GM12873 (cell line): ENCODE data around the gene ARMH3.

ENCODE experiments used
- TF ChIP-seq, protein P1 (sequence below): IDR thresholded peaks from 2 replicates; pipeline ENCODE4 v1.5.1; 2012; ENCODE audit warnings: low read depth, mild to moderate bottlenecking, moderate library complexity, low read length, control low read depth; ENCODE audit not compliant: insufficient read depth; ENCODE audit errors: missing control alignments

Gene ARMH3

DNA sequence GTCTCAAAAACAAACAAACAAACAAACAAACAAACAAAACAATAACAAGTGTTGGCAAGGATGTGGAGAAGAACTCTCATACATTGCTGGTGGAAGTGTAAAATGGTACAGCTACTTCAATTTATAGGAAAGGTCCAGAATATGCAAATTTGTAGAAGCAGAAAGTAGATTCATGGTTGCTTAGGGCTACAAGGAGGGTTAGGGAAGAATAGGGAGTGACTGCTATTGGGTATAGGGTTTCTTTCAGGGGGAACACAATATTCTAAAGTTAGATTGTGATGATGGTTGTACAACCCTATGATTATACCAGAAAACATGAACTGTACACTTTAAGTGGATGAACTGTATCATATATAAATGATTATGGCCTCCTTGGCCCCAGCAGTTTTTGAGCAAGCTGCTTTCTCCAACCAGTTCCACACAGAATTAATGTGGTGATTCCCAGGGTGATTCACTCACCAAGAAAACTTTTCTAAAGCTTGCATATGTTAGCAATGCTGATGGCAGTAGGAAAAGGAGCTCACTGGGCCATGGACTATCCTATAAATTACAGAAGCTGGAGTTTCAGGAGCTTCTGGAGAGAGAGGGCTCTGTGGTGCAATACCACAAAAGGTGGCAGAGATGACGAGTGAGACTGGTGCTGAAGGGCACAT is 159.6 kb downstream of the ARMH3 start:
- TF ChIP-seq, protein P1, sequence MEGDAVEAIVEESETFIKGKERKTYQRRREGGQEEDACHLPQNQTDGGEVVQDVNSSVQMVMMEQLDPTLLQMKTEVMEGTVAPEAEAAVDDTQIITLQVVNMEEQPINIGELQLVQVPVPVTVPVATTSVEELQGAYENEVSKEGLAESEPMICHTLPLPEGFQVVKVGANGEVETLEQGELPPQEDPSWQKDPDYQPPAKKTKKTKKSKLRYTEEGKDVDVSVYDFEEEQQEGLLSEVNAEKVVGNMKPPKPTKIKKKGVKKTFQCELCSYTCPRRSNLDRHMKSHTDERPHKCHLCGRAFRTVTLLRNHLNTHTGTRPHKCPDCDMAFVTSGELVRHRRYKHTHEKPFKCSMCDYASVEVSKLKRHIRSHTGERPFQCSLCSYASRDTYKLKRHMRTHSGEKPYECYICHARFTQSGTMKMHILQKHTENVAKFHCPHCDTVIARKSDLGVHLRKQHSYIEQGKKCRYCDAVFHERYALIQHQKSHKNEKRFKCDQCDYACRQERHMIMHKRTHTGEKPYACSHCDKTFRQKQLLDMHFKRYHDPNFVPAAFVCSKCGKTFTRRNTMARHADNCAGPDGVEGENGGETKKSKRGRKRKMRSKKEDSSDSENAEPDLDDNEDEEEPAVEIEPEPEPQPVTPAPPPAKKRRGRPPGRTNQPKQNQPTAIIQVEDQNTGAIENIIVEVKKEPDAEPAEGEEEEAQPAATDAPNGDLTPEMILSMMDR, result no peak

DNA sequence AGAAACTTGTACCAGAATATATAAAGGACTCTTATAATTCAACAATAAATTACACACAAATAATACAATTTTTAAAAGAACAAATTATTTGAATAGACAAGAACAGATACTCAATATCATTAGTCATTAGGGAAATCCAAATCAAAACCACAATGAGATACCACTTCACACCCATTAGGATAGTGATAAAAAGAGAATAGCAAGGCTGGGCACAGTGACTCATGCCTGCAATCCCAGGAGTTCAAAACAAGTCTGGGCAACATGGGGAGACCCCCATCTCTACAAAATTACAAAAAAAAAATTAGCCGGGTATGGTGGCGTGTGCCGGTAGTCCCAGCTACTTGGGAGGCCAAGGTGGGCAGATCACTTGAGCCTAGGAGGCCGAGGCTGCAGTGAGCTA is 160.2 kb downstream of the ARMH3 start:
- TF ChIP-seq, protein P1, result no peak

DNA sequence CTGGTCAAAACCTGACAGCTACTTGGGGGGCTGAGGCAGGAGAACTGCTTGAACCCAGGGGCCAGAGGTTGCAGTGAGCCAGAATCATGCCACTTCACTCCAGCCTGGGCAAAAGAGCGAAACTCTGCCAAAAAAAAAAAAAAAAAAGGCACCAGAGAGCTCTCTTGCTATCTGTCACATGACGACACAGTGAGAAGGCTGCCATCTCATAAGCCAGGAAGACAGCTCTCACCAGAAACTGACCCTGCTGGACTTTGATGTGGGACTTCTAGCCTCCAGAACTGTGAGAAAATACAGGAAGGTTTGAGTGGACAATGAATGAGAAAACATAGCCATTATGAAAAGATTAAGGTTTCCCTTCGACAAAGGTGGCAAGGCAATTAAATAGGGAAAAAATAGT is 161.2 kb downstream of the ARMH3 start:
- TF ChIP-seq, protein P1, result no peak

DNA sequence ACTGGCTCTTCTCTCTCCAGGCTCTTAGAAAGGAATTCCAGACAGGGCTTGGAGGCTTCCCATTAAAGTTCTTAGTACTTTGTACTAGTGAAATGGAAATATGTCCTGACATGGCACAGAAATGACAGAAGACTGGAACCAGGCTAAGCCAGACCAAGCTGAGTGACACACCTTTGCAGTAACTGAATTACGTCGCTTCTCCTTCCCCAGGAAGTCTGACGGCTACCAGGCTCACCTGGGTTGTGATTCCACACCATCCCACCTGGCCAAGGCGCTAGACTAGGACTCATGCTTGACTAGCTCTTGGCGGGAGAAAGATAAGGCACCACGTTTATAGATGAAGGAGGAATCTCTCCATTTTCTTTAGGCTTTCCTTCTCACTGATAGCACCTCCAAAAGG is 161.7 kb downstream of the ARMH3 start:
- TF ChIP-seq, protein P1, result no peak

DNA sequence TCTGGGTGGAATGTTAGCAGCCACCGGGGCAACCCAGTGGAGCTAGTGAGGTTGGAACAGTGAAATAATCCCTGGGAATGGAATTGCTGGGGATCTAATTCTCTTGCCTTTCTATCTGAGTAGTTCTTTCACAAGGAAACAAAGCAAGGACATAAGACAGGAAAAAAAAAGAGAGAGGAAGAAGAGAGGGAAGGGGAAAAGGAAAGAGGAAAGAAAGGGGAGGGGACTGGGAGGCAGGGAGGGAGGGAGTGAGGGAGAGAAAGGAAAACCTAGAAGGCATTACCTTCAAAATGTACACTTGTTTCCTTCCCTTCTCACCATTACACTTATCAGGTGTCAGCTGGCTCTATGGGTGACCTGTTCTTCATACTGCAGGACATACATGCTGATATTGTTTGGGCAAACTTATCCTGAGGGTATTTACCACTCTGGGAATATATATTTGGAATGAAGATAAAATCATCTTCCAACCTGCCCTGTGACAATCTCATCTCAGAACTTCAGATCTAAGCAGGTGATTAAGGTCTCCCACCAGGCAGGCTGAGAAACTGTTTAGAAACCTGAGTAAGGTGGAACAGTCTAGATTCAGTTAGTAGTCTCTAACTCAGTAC is 162.4 kb downstream of the ARMH3 start:
- TF ChIP-seq, protein P1, result no peak

DNA sequence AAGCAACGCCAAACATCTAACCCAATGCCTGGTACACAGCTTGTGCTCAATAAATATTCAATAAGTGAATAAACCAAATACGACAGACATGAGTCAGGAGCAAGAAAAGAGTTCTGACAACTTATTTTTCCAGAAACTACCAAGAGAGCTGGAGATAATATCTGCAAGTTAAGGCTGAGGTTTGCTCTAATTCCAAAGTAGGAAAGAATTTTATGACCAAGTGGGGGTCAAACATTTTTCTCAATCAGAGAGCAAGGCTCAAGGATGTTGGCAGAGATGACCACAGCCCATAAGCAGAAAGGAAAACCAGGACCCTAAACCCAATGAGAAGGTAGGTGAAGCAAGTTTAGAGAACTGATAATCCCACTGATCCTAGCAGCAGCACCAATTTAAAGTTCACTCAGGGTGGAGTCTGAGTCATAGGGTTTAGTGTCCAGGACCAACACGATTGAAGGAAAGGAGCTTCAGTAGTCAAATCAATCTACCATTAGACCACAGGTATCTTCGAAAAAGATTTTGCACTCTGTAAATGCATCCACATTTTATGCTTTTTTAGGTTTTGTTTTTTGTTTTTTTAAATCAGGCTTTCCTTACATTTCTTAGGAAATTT is 163.1 kb downstream of the ARMH3 start:
- TF ChIP-seq, protein P1, result no peak
